ENCODE measurements around the gene ORAI2.

Gene ORAI2

DNA sequence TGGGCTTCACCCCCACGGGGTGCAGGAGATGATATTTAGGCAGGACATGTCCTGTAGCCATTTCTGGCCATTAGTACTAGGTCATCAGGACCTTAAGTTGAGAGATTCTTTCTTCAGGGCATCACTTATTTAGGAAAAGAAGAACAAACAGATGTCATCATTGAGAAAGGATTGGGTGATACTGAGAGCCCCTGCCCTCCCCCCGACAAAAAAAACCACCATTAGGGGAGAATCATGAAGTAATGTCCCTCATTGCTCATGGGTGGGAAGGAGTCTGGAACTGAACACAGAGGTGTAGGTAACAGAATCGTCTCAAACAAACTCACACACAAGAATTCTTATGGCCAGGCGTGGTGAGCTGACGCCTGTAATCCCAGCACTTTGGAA lies 6.4 kb upstream of the ORAI2 start:
- DNase-seq, result no peak
- Histone ChIP-seq H3K27ac (no peak overlapping the region), H3K9me3 (no peaks in the 10 kb centered on the region)

DNA sequence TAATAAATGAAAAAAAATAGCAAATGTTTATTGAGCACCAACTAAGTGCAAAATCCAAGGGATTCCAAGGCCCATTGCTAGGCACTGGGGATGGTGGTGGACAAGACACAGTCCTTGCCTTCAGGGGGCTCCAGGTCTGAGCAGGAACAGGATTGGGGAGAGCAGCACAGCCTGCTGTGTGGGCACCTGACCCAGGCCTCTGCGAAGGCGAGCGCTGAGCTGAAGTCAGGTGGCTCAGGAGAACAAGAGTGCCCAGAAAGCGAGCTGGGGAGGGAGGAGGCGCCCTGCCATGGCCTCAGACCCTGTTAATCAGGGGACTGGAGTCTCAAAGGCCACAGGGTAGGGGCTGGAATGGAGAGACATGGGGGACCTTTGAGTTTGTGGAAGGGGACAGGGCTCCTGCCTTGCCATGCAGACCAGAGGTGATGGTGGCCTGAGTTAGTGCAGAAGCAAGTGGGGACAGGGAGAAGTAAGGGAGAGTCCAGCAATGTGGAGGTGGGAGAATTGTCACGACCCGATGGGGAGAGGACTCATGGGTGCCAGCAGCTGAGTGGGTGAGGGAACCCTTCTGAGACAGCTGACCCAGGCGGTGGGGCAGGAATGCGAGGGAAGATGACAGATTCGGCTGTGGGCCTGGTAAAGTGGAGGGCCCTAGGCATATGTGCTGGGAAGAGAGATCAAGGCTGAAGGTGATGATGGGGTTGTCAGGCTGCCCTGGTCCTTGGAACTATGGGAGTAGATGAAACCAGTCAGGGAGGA lies 4.1 kb upstream of the ORAI2 start:
- intact Hi-C loops (cut with DNase I; ENCODE audit: low total_unique reads), result no loop called here
- H3K27ac ChIP-seq, result no peak overlapping the region
- no peak for DNase-seq
- no peaks in the 10 kb centered on the region for H3K9me3 ChIP-seq
- H3K4me3 ChIP-seq, result no peak overlapping the region
- TF ChIP-seq, protein P1, sequence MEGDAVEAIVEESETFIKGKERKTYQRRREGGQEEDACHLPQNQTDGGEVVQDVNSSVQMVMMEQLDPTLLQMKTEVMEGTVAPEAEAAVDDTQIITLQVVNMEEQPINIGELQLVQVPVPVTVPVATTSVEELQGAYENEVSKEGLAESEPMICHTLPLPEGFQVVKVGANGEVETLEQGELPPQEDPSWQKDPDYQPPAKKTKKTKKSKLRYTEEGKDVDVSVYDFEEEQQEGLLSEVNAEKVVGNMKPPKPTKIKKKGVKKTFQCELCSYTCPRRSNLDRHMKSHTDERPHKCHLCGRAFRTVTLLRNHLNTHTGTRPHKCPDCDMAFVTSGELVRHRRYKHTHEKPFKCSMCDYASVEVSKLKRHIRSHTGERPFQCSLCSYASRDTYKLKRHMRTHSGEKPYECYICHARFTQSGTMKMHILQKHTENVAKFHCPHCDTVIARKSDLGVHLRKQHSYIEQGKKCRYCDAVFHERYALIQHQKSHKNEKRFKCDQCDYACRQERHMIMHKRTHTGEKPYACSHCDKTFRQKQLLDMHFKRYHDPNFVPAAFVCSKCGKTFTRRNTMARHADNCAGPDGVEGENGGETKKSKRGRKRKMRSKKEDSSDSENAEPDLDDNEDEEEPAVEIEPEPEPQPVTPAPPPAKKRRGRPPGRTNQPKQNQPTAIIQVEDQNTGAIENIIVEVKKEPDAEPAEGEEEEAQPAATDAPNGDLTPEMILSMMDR (IDR thresholded peaks at IDR 0.05), result no peak
- peaks cover 0 to 21% (median 13%) of the 10 kb centered on the region in 4 donors for H3K4me1 ChIP-seq
- peaks cover 20 to 37% (median 29%) of the 10 kb centered on the region in 3 donors for H3K36me3 ChIP-seq
- H3K27me3 ChIP-seq, result no peaks in the 10 kb centered on the region

More for the DNA sequence above, 6.4 kb upstream of the ORAI2 start:
- TF ChIP-seq, protein P1 (IDR thresholded peaks at IDR 0.05), result no peak
- H3K4me3 ChIP-seq, result no peak overlapping the region
- peaks cover 20 to 55% (median 35%) of the 10 kb centered on the region in 3 donors for H3K36me3 ChIP-seq
- H3K4me1 ChIP-seq, result peaks cover 0 to 3% (median 1%) of the 10 kb centered on the region in 4 donors
- intact Hi-C loops (cut with DNase I; ENCODE audit: low total_unique reads), result no loop called here
- H3K27me3 ChIP-seq, result no peaks in the 10 kb centered on the region

DNA sequence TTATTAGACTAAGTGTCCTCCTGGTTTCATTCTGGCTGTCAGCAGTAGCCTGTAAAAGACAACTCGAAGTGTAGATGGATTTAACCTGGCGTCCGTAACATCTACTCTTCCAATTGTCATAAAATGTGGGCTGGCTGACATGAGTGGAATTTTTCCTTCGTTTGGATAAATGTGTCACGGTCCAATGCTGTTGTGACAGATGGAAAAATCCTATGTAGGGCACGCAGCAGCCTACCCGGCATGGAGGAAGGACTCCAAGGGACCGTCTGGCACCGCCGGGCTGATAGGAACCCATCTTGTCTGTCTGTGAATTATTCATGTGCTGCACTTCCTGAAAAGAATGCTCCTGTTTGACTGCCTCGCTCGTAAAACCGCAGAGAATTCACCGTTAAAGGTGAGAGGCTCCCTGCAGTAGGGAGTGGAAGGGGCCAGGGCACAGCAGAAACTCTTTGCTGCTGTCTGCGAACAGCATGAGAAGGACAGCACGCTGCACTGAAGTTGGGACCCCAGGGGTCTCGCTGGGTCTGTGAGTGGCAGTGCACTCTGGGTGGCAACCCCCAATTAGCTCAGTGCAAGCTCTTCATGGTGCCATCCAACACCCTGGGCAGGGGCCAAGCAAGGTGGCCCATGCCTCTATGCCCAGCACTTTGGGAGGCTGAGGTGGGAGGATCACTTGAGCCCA lies 1.6 kb upstream of the ORAI2 start:
- peaks cover 6 to 12% (median 8%) of the 10 kb centered on the region in 3 donors for H3K36me3 ChIP-seq
- H3K27ac ChIP-seq, result peak overlapping the region in 1 of 2 donors; percentile 24
- H3K9me3 ChIP-seq, result no peaks in the 10 kb centered on the region
- no peak overlapping the region for H3K4me3 ChIP-seq
- intact Hi-C loops (cut with DNase I; ENCODE audit: low total_unique reads), result no loop called here
- H3K4me1 ChIP-seq, result peaks cover 0 to 24% (median 14%) of the 10 kb centered on the region in 4 donors
- no peaks in the 10 kb centered on the region for H3K27me3 ChIP-seq
- TF ChIP-seq, protein P1 (IDR thresholded peaks at IDR 0.05), result no peak
- DNase-seq, result no peak

DNA sequence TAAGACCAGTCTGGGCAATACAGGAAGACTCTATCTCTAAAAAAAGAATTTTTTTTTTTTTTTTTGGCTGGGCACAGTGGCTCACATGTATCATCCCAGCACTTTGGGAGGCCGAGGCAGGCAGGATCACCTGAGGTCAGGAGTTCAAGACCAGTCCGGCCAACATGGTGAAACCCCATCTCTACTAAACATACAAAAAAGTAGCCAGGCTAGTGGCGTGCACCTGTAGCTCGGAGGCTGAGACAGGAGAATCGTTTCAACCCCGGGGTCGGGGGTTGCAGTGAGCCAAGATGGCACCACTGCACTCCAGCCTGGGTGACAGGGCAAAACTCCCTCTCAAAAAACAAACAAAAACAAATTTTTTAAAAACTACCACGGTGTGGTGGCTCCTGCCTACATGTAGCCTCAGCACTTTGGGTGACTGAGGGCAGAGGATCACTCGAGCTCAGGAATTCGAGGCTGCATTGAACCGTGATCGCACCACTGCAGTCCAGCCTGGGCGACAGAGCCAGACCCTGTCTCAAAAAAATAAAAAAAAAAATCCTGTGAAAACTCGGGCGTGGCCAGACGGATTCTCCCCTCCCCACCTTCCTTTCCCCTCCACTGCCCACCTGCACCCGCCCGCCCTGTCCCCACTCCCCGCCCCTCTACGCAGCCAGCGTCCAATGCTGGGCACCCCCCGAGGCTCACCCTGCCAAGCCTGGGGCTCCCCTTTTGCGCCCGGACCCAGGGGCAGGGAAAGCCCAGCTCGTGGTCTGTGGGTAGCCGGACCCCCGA lies 745 bp upstream of the ORAI2 start:
- Histone ChIP-seq H3K27me3 (no peaks in the 10 kb centered on the region), H3K36me3 (peaks cover 0 to 5% (median 0%) of the 10 kb centered on the region in 3 donors), H3K9me3 (no peaks in the 10 kb centered on the region), H3K4me3 (peak overlapping the region; percentile 62 to 63), H3K4me1 (peaks cover 0 to 24% (median 14%) of the 10 kb centered on the region in 4 donors), H3K27ac (peak overlapping the region; percentile 57 to 72)
- DNase-seq, result no peak
- TF ChIP-seq, protein P1 (IDR thresholded peaks at IDR 0.05), result no peak
- intact Hi-C loops (cut with DNase I; ENCODE audit: low total_unique reads), result no loop called here

DNA sequence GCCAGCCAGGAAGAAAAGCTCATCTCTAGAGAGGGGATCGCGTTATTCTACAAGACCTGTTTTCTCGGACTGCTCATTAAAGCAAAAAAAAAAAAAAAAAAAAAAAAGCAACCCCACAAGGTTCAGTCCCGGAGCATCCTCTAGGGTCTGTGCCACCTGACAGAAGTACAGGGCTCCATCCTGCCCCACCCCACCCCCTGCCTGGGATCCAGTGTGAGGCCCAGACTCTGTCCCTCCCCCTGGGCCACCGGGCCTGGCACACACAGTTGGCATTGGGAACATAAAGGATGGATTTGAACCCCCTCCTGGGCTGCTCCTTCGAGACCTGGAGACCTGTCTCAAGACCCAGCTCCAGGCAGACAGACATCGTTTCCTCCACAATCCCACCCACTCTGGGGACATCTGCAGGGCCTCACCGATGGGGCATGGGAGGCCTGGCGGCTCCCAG lies 688 bp downstream of the ORAI2 start:
- H3K9me3 ChIP-seq, result no peaks in the 10 kb centered on the region
- H3K36me3 ChIP-seq, result no peaks in the 10 kb centered on the region
- H3K4me1 ChIP-seq, result peaks cover 0 to 24% (median 14%) of the 10 kb centered on the region in 4 donors
- peak overlapping the region; percentile 62 to 63 for H3K4me3 ChIP-seq
- DNase-seq, result no peak
- no peaks in the 10 kb centered on the region for H3K27me3 ChIP-seq
- intact Hi-C loops (cut with DNase I; ENCODE audit: low total_unique reads), result no loop called here
- peak overlapping the region; percentile 57 to 58 for H3K27ac ChIP-seq
- TF ChIP-seq, protein P1 (IDR thresholded peaks at IDR 0.05), result no peak

All from tibial artery (tissue), 4 donors.